GM12865 (cell line): ENCODE results near the gene CHID1.

Experiments
- DNase-seq: peaks from one replicate; pipeline ENCODE4 v3.0.0; 2010; ENCODE audit warnings: low read depth
- H3K4me3 ChIP-seq: 2 replicates; pipeline ENCODE4 v1.5.1; 2011; ENCODE audit warnings: mild to moderate bottlenecking, low read depth, low read length, control low read depth
- CTCF ChIP-seq: IDR thresholded peaks from 2 replicates; pipeline ENCODE4 v1.5.1; 2011; ENCODE audit warnings: low read length, control low read depth, low read depth, inconsistent platforms; ENCODE audit not compliant: insufficient read depth; ENCODE audit errors: missing control alignments

CHID1 gene

DNA sequence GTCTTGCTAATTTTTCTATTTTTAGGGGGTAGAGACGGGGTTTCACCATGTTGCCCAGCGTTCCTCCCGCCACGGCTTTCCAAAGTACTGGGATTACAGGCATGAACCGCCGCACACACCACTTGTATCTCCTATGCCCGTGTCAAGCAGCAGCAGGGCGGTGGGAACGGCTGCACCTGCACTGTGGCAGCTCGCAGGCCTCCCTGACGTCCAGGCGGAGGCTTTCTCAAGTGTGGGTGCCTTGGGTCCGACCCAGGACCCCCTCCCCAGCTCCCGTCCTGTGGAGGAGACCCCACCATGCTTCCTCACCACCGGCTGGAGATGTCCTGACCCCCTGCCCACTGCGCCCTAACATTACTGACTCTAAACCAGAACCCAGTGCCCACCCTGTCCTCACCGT, 42.2 kb downstream of the CHID1 start:
- DNase-seq, result no peak
- H3K4me3 ChIP-seq, result no peak overlapping the region
- TF ChIP-seq CTCF, result no peak

DNA sequence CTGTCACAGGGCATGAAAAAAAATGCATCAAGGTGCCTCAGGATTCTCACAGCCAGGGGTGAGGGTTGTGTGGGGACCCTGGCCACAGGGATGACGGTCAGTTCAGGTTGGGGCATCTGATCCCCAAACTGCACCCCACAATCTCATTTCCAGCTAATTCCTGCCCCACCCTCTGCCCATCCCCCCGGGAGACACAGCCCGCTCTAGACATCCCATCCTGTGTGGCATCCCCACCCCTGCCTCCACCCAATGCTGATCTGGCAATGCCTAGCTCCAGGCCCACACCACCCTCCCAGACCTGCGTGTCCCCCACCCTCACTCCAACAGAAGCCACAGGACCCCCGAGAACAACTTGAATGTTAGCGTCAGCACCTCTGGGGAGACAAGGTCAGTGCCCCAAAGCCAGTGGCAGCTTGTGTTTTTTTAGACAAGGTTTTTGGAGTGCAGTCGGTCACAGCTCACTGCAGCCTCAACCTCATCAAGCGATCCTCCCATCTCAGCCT, 42.7 kb downstream of the CHID1 start:
- H3K4me3 ChIP-seq, result no peak overlapping the region
- no peak for DNase-seq
- TF ChIP-seq CTCF, result no peak

GRCh38 chr11:866481-866880, 44.1 kb downstream of the CHID1 start:
- no peak for DNase-seq
- no peak for TF ChIP-seq CTCF

GRCh38 chr11:865462-866430, 44.9 kb downstream of the CHID1 start:
- no peak for DNase-seq
- no peak for TF ChIP-seq CTCF
- no peak overlapping the region for H3K4me3 ChIP-seq

More at GRCh38 chr11:866481-866880, 44.1 kb downstream of the CHID1 start:
- no peak overlapping the region for H3K4me3 ChIP-seq

DNA sequence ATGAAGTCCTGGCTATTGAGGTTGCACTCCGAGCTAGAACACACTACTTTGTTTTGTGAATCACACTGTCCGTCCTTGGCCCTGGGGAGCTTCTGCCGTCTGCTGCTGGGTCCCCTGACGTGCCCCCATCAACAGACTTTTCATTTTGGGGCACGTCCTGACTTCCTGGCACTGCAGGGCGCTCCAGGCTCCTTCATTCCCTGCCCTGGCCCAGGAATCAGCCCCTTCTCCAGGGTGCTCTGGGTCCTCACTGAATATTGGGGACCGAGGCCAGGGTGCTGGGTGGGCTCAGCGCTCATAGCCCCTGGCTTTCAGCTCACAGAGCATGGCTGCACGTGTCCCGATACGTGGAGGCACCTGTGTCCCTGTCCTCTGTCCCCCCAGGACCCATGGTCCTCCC, 45.7 kb downstream of the CHID1 start:
- no peak for DNase-seq
- no peak for TF ChIP-seq CTCF
- no peak overlapping the region for H3K4me3 ChIP-seq

DNA sequence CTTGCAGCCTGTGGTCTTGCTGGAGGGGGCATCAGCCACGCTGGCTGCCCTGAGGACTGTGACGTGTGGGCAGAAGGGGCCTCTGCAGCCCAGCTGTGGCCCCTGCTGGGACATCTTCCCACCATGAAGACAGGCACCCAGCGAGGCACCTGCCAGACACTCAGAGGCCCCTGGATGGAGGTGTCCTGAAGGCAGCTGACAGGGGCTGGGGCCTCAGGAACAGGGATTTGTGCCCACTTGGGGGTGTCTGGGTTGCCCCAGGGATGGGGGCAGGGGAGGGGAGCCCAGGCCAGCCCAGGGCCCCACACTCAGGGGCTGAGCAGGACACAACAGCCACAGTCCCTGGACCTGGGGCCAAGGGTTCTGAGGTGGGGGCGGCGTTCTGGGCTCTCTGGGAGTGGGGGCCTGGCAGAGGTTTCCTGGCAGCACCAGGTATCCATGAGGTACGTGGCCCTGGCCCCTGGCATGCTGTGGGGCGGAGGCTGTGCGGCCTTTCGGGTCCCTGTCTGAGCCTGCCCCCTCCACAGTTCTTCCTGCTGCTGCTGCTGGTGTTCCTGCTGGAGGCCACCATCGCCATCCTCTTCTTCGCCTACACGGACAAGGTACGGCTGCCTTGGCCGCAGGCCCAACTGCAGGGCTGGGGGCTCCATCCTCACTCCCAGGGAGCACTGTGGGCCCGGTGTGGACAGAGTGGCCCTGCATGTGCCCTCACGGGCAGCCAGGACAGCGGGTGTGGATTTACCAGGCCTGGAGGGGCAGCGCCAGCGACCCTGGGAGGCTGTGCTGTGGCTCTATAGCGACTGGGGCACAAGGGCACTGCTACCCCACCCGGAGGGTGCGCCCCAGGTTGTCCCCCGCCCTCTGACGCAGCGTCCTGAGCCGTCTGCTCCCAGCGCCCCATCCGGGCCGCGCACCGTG, 46.4 kb downstream of the CHID1 start:
- DNase-seq, result no peak
- no peak for TF ChIP-seq CTCF
- no peak overlapping the region for H3K4me3 ChIP-seq
